Measurements from ENCODE around the gene IGF2. TPM values are rescaled to one million over a fixed set of nuclear protein-coding genes. Genes with fewer than 3 reads are reported as not detected.

The IGF2 gene
- total and polyA plus RNA-seq, 9 donors, result 21.7 to 412 (median 135) TPM

DNA sequence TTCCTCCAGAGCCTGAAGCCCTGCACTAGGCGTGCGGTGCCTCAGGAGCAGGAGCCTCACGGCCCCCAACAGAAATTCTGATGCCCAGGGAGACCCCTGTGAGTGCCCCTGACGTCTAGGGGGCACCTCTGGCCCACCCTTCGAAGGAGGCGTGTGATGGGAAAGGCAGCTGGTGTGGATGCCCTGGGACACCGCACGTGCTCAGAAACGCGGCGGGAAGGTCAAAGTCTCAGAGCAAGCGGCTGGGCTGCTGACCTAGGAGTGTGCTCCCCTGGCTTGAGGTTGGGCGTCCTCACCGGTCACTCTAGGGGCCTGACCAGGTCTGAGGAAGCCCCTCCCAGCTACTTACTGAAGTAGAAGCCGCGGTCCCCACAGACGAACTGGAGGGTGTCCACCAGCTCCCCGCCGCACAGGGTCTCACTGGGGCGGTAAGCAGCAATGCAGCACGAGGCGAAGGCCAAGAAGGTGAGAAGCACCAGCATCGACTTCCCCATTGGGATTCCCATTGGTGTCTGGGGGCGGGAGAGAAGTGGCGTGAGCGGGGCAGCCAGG is 4.1 kb downstream of the IGF2 start:
- Histone ChIP-seq H3K4me1 (ENCODE audit: insufficient read depth) (no peaks in the 10 kb centered on the region), H3K27me3 (no peaks in the 10 kb centered on the region), H3K9me3 (no peaks in the 10 kb centered on the region), H3K36me3 (no peaks in the 10 kb centered on the region), H3K4me3 (no peak overlapping the region), H3K27ac (no peak overlapping the region)
- no peak for TF ChIP-seq POLR2A (IDR thresholded peaks at IDR 0.05)
- TF ChIP-seq, protein P1, sequence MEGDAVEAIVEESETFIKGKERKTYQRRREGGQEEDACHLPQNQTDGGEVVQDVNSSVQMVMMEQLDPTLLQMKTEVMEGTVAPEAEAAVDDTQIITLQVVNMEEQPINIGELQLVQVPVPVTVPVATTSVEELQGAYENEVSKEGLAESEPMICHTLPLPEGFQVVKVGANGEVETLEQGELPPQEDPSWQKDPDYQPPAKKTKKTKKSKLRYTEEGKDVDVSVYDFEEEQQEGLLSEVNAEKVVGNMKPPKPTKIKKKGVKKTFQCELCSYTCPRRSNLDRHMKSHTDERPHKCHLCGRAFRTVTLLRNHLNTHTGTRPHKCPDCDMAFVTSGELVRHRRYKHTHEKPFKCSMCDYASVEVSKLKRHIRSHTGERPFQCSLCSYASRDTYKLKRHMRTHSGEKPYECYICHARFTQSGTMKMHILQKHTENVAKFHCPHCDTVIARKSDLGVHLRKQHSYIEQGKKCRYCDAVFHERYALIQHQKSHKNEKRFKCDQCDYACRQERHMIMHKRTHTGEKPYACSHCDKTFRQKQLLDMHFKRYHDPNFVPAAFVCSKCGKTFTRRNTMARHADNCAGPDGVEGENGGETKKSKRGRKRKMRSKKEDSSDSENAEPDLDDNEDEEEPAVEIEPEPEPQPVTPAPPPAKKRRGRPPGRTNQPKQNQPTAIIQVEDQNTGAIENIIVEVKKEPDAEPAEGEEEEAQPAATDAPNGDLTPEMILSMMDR (IDR thresholded peaks at IDR 0.05), result no peak
- no peak for TF ChIP-seq EP300 (IDR thresholded peaks at IDR 0.05)
- DNase-seq, result no peak
- 85 to 89% (median 87%) methylated on average over 25 to 26 of the region's 26 CpGs for WGBS, 3 donors
- intact Hi-C loops (cut with DNase I), result loop anchor here in 1 of 4 donors (5.0 kb wide), 1 partner anchor 33 kb away; no protein-coding TSS in a partner anchor

- Histone ChIP-seq H3K9me3 (no peaks in the 10 kb centered on the region), H3K36me3 (no peaks in the 10 kb centered on the region), H3K27me3 (no peaks in the 10 kb centered on the region), H3K4me3 (no peak overlapping the region), H3K4me1 (ENCODE audit: insufficient read depth) (no peaks in the 10 kb centered on the region), H3K27ac (no peak overlapping the region)
- no peak for DNase-seq
- WGBS, 3 donors, result 72 to 75% (median 74%) methylated on average over 19 of the region's 19 CpGs
- intact Hi-C loops (cut with DNase I), result loop anchor here in 1 of 4 donors (5.0 kb wide), 1 partner anchor 32 kb away; no protein-coding TSS in a partner anchor
- TF ChIP-seq EP300 (IDR thresholded peaks at IDR 0.05) (no peak), POLR2A (IDR thresholded peaks at IDR 0.05) (no peak)
- TF ChIP-seq, protein P1 (IDR thresholded peaks at IDR 0.05), result no peak
These were observed 4.9 kb downstream of the IGF2 start for GRCh38 chr11:2134022-2135010.

- Histone ChIP-seq H3K27ac (no peak overlapping the region), H3K9me3 (no peaks in the 10 kb centered on the region), H3K27me3 (no peaks in the 10 kb centered on the region), H3K4me1 (ENCODE audit: insufficient read depth) (no peaks in the 10 kb centered on the region), H3K36me3 (no peaks in the 10 kb centered on the region), H3K4me3 (no peak overlapping the region)
- DNase-seq, result no peak
- intact Hi-C loops (cut with DNase I), result no loop called here
- TF ChIP-seq POLR2A (IDR thresholded peaks at IDR 0.05), result no peak
- TF ChIP-seq, protein P1 (IDR thresholded peaks at IDR 0.05), result no peak
- no peak for TF ChIP-seq EP300 (IDR thresholded peaks at IDR 0.05)
- 47 to 67% (median 54%) methylated on average over 33 of the region's 33 CpGs for WGBS, 3 donors
These were observed 5.8 kb downstream of the IGF2 start for GRCh38 chr11:2133241-2134021.

- no peak for DNase-seq
- Histone ChIP-seq H3K9me3 (no peaks in the 10 kb centered on the region), H3K27me3 (no peaks in the 10 kb centered on the region), H3K4me1 (ENCODE audit: insufficient read depth) (no peaks in the 10 kb centered on the region), H3K36me3 (no peaks in the 10 kb centered on the region), H3K27ac (no peak overlapping the region), H3K4me3 (no peak overlapping the region)
- TF ChIP-seq, protein P1 (IDR thresholded peaks at IDR 0.05), result no peak
- no peak for TF ChIP-seq EP300 (IDR thresholded peaks at IDR 0.05)
- TF ChIP-seq POLR2A (IDR thresholded peaks at IDR 0.05), result no peak
- intact Hi-C loops (cut with DNase I), result no loop called here
- 55 to 60% (median 59%) methylated on average over 23 to 24 of the region's 24 CpGs for WGBS, 3 donors
These were observed 6.3 kb downstream of the IGF2 start for GRCh38 chr11:2132874-2133240.
